A549 (cell line): ENCODE results near the gene RPH3AL.

ENCODE experiments used
- CEBPB ChIP-seq, 2 experiments: fragments of >200 bp in 1 of 2; sonication (Bioruptor Twin) in 1 of 2; formaldehyde crosslinking in 1 of 2; IDR thresholded peaks; 2 replicates each; pipeline ENCODE4 v1.6.1; 2012 to 2016
- CHD2 ChIP-seq: fragments of 150-350 bp; IDR thresholded peaks from 2 replicates; pipeline ENCODE4 v1.6.1; 2014; ENCODE audit warnings: low read length; ENCODE audit not compliant: partially characterized antibody
- CTCF ChIP-seq: fragments of >200 bp; sonication (Bioruptor Twin); formaldehyde crosslinking; IDR thresholded peaks from 3 replicates; pipeline ENCODE4 v1.5.1; 2016
- EP300 ChIP-seq, 2 experiments: fragments of >200 bp; sonication (Bioruptor Twin); formaldehyde crosslinking; IDR thresholded peaks; 2 replicates in 1 of 2; 3 replicates in 1 of 2; pipeline ENCODE4 v1.6.1; 2016 to 2017
- KDM1A ChIP-seq: fragments of 200-600 bp; sonication (generic); IDR thresholded peaks from 2 replicates; pipeline ENCODE4 v1.6.1; 2016; ENCODE audit warnings: low read depth, mild to moderate bottlenecking
- MAZ ChIP-seq: fragments of 150-350 bp; IDR thresholded peaks from 2 replicates; pipeline ENCODE4 v1.6.1; 2014; ENCODE audit warnings: antibody characterized with exemption, low read depth, low read length, borderline replicate concordance
- POLR2A ChIP-seq: IDR thresholded peaks from 2 replicates; pipeline ENCODE4 v1.6.1; 2012; ENCODE audit warnings: mild to moderate bottlenecking, low read length
- TF ChIP-seq, protein P1 (sequence below): fragments of 450-650 bp; IDR thresholded peaks from 2 replicates; pipeline ENCODE4 v1.6.1; 2014; ENCODE audit warnings: antibody characterized with exemption
- TF ChIP-seq, protein P2 (sequence below): fragments of 200-600 bp; sonication (generic); IDR thresholded peaks from 2 replicates; pipeline ENCODE4 v1.6.1; 2016; ENCODE audit warnings: antibody characterized with exemption, mild to moderate bottlenecking, moderate library complexity

DNA sequence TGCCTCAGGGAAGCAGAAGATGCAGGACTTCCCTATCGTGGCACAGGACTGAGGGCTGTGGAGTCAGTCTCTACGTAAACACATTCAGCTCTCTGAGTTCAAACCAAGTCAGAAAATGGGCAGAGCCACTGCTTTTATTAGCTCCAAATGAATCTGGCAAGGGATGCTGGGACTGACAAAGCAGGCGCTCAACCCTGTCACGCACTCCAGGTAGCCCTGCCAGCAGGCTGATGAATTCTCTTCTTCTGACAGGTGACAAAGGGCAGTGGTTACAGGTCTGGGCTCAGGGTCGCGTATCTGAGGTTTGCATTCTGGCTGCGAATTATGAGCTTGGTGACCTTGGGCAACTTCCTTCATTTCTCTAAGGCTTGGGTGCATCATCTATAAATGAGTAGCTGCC is 9.4 kb downstream of the RPH3AL start:
- TF ChIP-seq CTCF (no peak), POLR2A (no peak), CHD2 (no peak), KDM1A (no peak), MAZ (no peak), EP300 (IDR thresholded peaks at IDR 0.05) (no peak), CEBPB (IDR thresholded peaks at IDR 0.05) (no peak)
- TF ChIP-seq, protein P1, sequence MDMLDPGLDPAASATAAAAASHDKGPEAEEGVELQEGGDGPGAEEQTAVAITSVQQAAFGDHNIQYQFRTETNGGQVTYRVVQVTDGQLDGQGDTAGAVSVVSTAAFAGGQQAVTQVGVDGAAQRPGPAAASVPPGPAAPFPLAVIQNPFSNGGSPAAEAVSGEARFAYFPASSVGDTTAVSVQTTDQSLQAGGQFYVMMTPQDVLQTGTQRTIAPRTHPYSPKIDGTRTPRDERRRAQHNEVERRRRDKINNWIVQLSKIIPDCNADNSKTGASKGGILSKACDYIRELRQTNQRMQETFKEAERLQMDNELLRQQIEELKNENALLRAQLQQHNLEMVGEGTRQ = no peak
- TF ChIP-seq, protein P2, sequence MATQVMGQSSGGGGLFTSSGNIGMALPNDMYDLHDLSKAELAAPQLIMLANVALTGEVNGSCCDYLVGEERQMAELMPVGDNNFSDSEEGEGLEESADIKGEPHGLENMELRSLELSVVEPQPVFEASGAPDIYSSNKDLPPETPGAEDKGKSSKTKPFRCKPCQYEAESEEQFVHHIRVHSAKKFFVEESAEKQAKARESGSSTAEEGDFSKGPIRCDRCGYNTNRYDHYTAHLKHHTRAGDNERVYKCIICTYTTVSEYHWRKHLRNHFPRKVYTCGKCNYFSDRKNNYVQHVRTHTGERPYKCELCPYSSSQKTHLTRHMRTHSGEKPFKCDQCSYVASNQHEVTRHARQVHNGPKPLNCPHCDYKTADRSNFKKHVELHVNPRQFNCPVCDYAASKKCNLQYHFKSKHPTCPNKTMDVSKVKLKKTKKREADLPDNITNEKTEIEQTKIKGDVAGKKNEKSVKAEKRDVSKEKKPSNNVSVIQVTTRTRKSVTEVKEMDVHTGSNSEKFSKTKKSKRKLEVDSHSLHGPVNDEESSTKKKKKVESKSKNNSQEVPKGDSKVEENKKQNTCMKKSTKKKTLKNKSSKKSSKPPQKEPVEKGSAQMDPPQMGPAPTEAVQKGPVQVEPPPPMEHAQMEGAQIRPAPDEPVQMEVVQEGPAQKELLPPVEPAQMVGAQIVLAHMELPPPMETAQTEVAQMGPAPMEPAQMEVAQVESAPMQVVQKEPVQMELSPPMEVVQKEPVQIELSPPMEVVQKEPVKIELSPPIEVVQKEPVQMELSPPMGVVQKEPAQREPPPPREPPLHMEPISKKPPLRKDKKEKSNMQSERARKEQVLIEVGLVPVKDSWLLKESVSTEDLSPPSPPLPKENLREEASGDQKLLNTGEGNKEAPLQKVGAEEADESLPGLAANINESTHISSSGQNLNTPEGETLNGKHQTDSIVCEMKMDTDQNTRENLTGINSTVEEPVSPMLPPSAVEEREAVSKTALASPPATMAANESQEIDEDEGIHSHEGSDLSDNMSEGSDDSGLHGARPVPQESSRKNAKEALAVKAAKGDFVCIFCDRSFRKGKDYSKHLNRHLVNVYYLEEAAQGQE = no peak
